NCI-H1694 treated with DMSO at 0.1 percent for 48 hours (cell line): ENCODE results near the gene PAM16.
A peak's percentile ranks its signal among the peaks of the same experiment; 100 is the strongest.

Source experiments
- DNase-seq: peaks from one replicate; lab custom pipeline; 2025; lab: John Stamatoyannopoulos, UW

Gene PAM16

GRCh38 chr16:4298761-4299522, 52.2 kb downstream of the PAM16 start:
- peak; percentile 54 for DNase-seq

GRCh38 chr16:4297480-4297879, 53.6 kb downstream of the PAM16 start:
- DNase-seq = no peak

GRCh38 chr16:4295581-4295980, 55.5 kb downstream of the PAM16 start:
- no peak for DNase-seq

GRCh38 chr16:4293822-4294457, 57.2 kb downstream of the PAM16 start:
- DNase-seq = peak; percentile 60

- no peak for DNase-seq
Observed at GRCh38 chr16:4293181-4293716, 57.9 kb downstream of the PAM16 start.

GRCh38 chr16:4291699-4292098, 59.4 kb downstream of the PAM16 start:
- no peak for DNase-seq
